Thyroid gland (tissue), 4 donors: ENCODE results near the gene RPP14. TPM values are rescaled to one million over a fixed set of nuclear protein-coding genes. Genes with fewer than 3 reads are reported as not detected.
A peak's percentile ranks its signal among the peaks of the same experiment; 100 is the strongest.

ENCODE experiments used
- DNase-seq, 2 donors: peaks; one replicate each; pipeline ENCODE4 v3.0.0-alpha.2; 2019
- H3K27ac ChIP-seq, 3 donors: fragments of 200-600 bp; sonication (generic); 1 replicate in 2 of 3; 2 replicates in 1 of 3; pipeline ENCODE4 v1.5.1; 2016 to 2019; ENCODE audit warnings: mild to moderate bottlenecking in 1 of 3, moderate library complexity in 1 of 3
- H3K27me3 ChIP-seq: fragments of 200-600 bp; sonication (generic); one replicate; pipeline ENCODE4 v1.5.1; 2019
- H3K36me3 ChIP-seq, 2 donors: fragments of 200-600 bp; sonication (generic); one replicate each; pipeline ENCODE4 v1.5.1; 2016 to 2019
- H3K4me1 ChIP-seq, 2 donors: fragments of 200-600 bp; sonication (generic); one replicate each; pipeline ENCODE4 v1.5.1; 2017 to 2019
- H3K4me3 ChIP-seq, 3 donors: fragments of 200-600 bp; sonication (generic); replicated peaks in 1 of 3; 1 replicate in 2 of 3; 2 replicates in 1 of 3; pipeline ENCODE4 v1.5.1; 2016; ENCODE audit warnings: mild to moderate bottlenecking in 1 of 3
- H3K9me3 ChIP-seq: fragments of 200-600 bp; sonication (generic); one replicate; pipeline ENCODE4 v1.5.1; 2017
- CTCF ChIP-seq, 6 experiments: fragments of 200-600 bp in 3 of 6; fragments of 450-650 bp in 3 of 6; sonication (generic) in 3 of 6; IDR thresholded peaks; one replicate each; pipeline ENCODE4 v1.5.1; 2016 to 2019; ENCODE audit warnings: antibody characterized with exemption in 6 of 6, mild to moderate bottlenecking in 2 of 6, inconsistent platforms in 1 of 6, moderate library complexity in 1 of 6
- POLR2A ChIP-seq, 2 donors: fragments of 450-650 bp; IDR thresholded peaks; one replicate each; pipeline ENCODE4 v1.6.1; 2017; ENCODE audit warnings: antibody characterized with exemption in 2 of 2, mild to moderate bottlenecking in 2 of 2, moderate library complexity in 1 of 2
- WGBS, 2 donors: methylation state at CpG; one replicate each; pipeline ENCODE4 v1.1.5; 2017; 5-methylcytosine and 5-hydroxymethylcytosine counted together
- intact Hi-C: fragments of 100-400 bp; cut with DNase I; formaldehyde crosslinking; loops from one replicate; pipeline ENCODE4 v1.15.1; 2023
- total RNA-seq, 4 donors: library from RNA; depleted of rRNA; stranded (reverse); fragments of >200 nt; gene quantifications; one replicate each; pipeline ENCODE4 v1.2.3, GENCODE V29; 2016

RPP14 gene
- total RNA-seq, 4 donors from 2014 or later = 13.4 to 19.9 (median 15.7) TPM

DNA sequence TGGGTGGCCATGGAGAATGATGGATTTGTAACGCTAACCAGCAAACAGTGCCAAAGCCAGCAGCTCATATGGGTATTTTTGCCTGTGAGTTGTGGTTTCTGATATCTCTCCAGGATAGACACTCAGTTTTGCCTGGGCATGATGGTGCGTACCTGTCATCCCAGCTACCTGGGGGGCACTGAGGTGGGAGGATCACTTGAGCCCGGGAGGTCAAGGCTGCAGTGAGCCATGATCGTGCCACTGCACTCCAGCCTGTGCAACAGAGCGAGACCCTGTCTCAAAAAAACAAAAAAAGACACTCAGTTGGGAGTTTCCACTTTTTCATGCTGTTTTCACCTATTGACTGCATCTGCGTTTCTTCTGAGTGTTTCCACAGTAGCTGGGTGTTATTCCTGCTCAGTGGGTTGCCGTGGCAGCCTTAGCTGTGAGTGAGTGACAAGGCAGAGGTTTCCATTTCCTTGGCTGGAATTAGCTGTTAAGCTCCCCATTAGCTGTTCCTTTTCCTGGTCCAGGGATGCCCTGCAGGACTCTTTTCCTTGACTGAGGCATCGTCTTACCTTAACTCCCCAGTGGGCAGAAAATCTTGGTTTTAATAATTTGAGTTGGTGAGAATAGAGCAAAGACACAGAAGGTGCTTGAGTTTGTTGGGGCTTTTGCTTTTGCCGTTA is 14.2 kb upstream of the RPP14 start:
- DNase-seq = peak; percentile 65 to 71
- intact Hi-C loops = loop anchor here (10.0 kb wide), 1 partner anchor 287 kb away; the partner anchor contains the start of gene FLNB
- WGBS, 2 donors = 44% methylated on average over 8 to 9 of the region's 9 CpGs
- Histone ChIP-seq H3K27me3 (no peaks in the 10 kb centered on the region), H3K36me3 (no peaks in the 10 kb centered on the region), H3K4me1 (peaks cover 21 to 42% of the 10 kb centered on the region in 2 donors), H3K27ac (peak overlapping the region; percentile 53 to 63 (median 55)), H3K4me3 (no peak overlapping the region), H3K9me3 (no peaks in the 10 kb centered on the region)
- TF ChIP-seq POLR2A (IDR thresholded peaks at IDR 0.05) = no peak
- TF ChIP-seq CTCF (IDR thresholded peaks at IDR 0.05) = no peak

DNA sequence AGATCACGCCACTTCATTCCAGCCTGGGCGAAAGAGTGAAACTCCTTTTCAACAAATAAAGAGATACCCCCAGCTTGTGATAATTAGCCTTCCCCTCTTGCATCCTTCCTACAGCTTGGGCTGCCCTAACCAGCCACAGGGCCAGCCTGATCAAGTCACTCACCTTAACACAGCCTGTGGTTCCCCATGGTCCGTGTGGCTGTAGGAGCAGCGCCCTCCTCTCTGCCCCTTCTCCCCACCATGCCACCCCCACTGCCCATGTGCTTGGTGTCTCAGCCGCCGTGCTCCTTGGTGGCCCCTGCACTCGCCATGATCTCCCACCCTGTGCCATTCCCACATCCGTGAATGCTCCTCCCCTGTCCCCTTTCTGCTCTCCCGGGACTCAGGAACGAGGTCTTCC is 13.2 kb upstream of the RPP14 start:
- H3K27ac ChIP-seq = peak overlapping the region in 2 of 3 donors; percentile 55 to 63
- no peak overlapping the region for H3K4me3 ChIP-seq
- no peaks in the 10 kb centered on the region for H3K27me3 ChIP-seq
- H3K9me3 ChIP-seq = no peaks in the 10 kb centered on the region
- 85 to 87% methylated on average over 10 of the region's 10 CpGs for WGBS, 2 donors
- intact Hi-C loops = loop anchor here (10.0 kb wide), 1 partner anchor 288 kb away; the partner anchor contains the start of gene FLNB
- no peak for DNase-seq
- H3K36me3 ChIP-seq = no peaks in the 10 kb centered on the region
- TF ChIP-seq CTCF (IDR thresholded peaks at IDR 0.05) (no peak), POLR2A (IDR thresholded peaks at IDR 0.05) (no peak)
- H3K4me1 ChIP-seq = peaks cover 15 to 35% of the 10 kb centered on the region in 2 donors

DNA sequence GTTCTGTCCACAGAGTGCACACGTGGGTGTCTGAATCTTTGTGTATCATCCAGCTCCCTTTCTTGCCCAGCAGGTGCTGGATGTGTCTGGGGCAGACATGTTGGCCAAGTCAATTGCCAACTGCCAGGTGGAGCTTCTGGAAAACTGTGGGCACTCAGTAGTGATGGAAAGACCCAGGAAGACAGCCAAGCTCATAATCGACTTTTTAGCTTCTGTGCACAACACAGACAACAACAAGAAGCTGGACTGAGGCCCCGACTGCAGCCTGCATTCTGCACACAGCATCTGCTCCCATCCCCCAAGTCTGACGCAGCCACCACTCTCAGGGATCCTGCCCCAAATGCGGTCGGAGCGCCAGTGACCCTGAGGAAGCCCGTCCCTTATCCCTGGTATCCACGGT is 12.5 kb upstream of the RPP14 start:
- 87 to 89% methylated on average over 9 of the region's 9 CpGs for WGBS, 2 donors
- H3K36me3 ChIP-seq = no peaks in the 10 kb centered on the region
- no peak for DNase-seq
- no peaks in the 10 kb centered on the region for H3K27me3 ChIP-seq
- no peak overlapping the region for H3K4me3 ChIP-seq
- no peaks in the 10 kb centered on the region for H3K9me3 ChIP-seq
- H3K27ac ChIP-seq = no peak overlapping the region
- intact Hi-C loops = loop anchor here (10.0 kb wide), 1 partner anchor 289 kb away; the partner anchor contains the start of gene FLNB
- no peak for TF ChIP-seq POLR2A (IDR thresholded peaks at IDR 0.05)
- no peak for TF ChIP-seq CTCF (IDR thresholded peaks at IDR 0.05)
- peaks cover 11 to 29% of the 10 kb centered on the region in 2 donors for H3K4me1 ChIP-seq

- Histone ChIP-seq H3K27me3 (no peaks in the 10 kb centered on the region), H3K36me3 (no peaks in the 10 kb centered on the region), H3K9me3 (no peaks in the 10 kb centered on the region), H3K4me3 (no peak overlapping the region), H3K4me1 (peaks cover 6 to 24% of the 10 kb centered on the region in 2 donors), H3K27ac (no peak overlapping the region)
- WGBS, 2 donors = 51 to 66% methylated on average over 4 to 5 of the region's 5 CpGs
- no peak for TF ChIP-seq POLR2A (IDR thresholded peaks at IDR 0.05)
- TF ChIP-seq CTCF (IDR thresholded peaks at IDR 0.05) = no peak
- no peak for DNase-seq
- intact Hi-C loops = loop anchor here (10.0 kb wide), 1 partner anchor 291 kb away; the partner anchor contains the start of gene FLNB
Measured at GRCh38 chr3:58296269-58296668, 9.8 kb upstream of the RPP14 start.

- Histone ChIP-seq H3K27ac (no peak overlapping the region), H3K4me1 (peaks cover 0 to 22% of the 10 kb centered on the region in 2 donors), H3K4me3 (no peak overlapping the region), H3K27me3 (no peaks in the 10 kb centered on the region), H3K36me3 (no peaks in the 10 kb centered on the region), H3K9me3 (no peaks in the 10 kb centered on the region)
- WGBS, 2 donors = 55 to 75% methylated on average over 5 to 6 of the region's 6 CpGs
- TF ChIP-seq POLR2A (IDR thresholded peaks at IDR 0.05) (no peak), CTCF (IDR thresholded peaks at IDR 0.05) (no peak)
- no peak for DNase-seq
- intact Hi-C loops = loop anchor here (10.0 kb wide), 1 partner anchor 292 kb away; the partner anchor contains the start of gene FLNB
Measured at GRCh38 chr3:58296843-58297242, 9.2 kb upstream of the RPP14 start.
